ENCODE results near the gene NHSL1. TPM values are rescaled to one million over a fixed set of nuclear protein-coding genes. Genes with fewer than 3 reads are reported as not detected.

NHSL1 gene
- total RNA-seq, 1 experiment from 2014 or later = 41.9 TPM

- H3K4me3 Mint-ChIP-seq (ENCODE audit: unreplicated experiment) = peak overlapping the region; percentile 25
- no peaks in the 10 kb centered on the region for H3K9me3 Mint-ChIP-seq (ENCODE audit: unreplicated experiment)
- H3K27me3 Mint-ChIP-seq (ENCODE audit: insufficient read depth, unreplicated experiment) = no peaks in the 10 kb centered on the region
- no peaks in the 10 kb centered on the region for H3K27me3 ChIP-seq (replicated peaks; ENCODE audit: control insufficient read depth, insufficient read depth, low read length)
- ChIA-PET CTCF (interaction anchor here (0.7 kb wide), 1 partner anchor 20 kb away, joined by 6 read pairs; no protein-coding TSS in a partner anchor), POLR2A (no interaction called here)
- DNase-seq = peak; percentile 60 to 63
- TF ChIP-seq CTCF (IDR thresholded peaks at IDR 0.05; ENCODE audit: insufficient read depth in 1 of 2, low read depth in 1 of 2, low read length in 1 of 2, severe bottlenecking in 1 of 2, unreplicated experiment in 1 of 2) = peak in 1 of 2 experiments; percentile 22
- H3K4me3 ChIP-seq (ENCODE audit: low read depth, low read length) = no peak overlapping the region
- H3K4me1 Mint-ChIP-seq (ENCODE audit: low read depth, unreplicated experiment) = peaks cover 20% of the 10 kb centered on the region
- H3K9me3 ChIP-seq = no peaks in the 10 kb centered on the region; the same call in 1 of the 2 replicates
- intact Hi-C loops (cut with micrococcal nuclease; ENCODE audit: unreplicated experiment) = loop anchor here (1.0 kb wide), 1 partner anchor 22 kb away; the partner anchor contains the start of gene HEBP2
- H3K36me3 Mint-ChIP-seq (ENCODE audit: insufficient read depth, unreplicated experiment) = peaks cover 5% of the 10 kb centered on the region
- no TSS peak for BruUV-seq (replicated peaks)
- H3K4me1 ChIP-seq = peaks cover 32% of the 10 kb centered on the region
- H3K27ac Mint-ChIP-seq (ENCODE audit: unreplicated experiment) = peak overlapping the region; percentile 83
- H3K36me3 ChIP-seq (ENCODE audit: control insufficient read depth, insufficient read depth, low read length) = no peaks in the 10 kb centered on the region
Measured at GRCh38 chr6:138382498-138383265, 116.6 kb downstream of the NHSL1 start.

- BruUV-seq (replicated peaks) = no TSS peak
- no peaks in the 10 kb centered on the region for H3K9me3 Mint-ChIP-seq (ENCODE audit: unreplicated experiment)
- POLR2A ChIA-PET = no interaction called here
- no peaks in the 10 kb centered on the region for H3K27me3 Mint-ChIP-seq (ENCODE audit: insufficient read depth, unreplicated experiment)
- no peaks in the 10 kb centered on the region for H3K36me3 ChIP-seq (ENCODE audit: control insufficient read depth, insufficient read depth, low read length)
- no peak overlapping the region for H3K27ac Mint-ChIP-seq (ENCODE audit: unreplicated experiment)
- no peak for DNase-seq
- no peaks in the 10 kb centered on the region for H3K27me3 ChIP-seq (replicated peaks; ENCODE audit: control insufficient read depth, insufficient read depth, low read length)
- no peaks in the 10 kb centered on the region; the same call in 1 of the 2 replicates for H3K9me3 ChIP-seq
- no peak for TF ChIP-seq CTCF (IDR thresholded peaks at IDR 0.05; ENCODE audit: insufficient read depth in 1 of 2, low read depth in 1 of 2, low read length in 1 of 2, severe bottlenecking in 1 of 2, unreplicated experiment in 1 of 2)
- H3K36me3 Mint-ChIP-seq (ENCODE audit: insufficient read depth, unreplicated experiment) = peaks cover 5% of the 10 kb centered on the region
- no peak overlapping the region for H3K4me3 ChIP-seq (ENCODE audit: low read depth, low read length)
- H3K4me3 Mint-ChIP-seq (ENCODE audit: unreplicated experiment) = no peak overlapping the region
- intact Hi-C loops (cut with micrococcal nuclease; ENCODE audit: unreplicated experiment) = no loop called here
- H3K4me1 ChIP-seq = peaks cover 12% of the 10 kb centered on the region
- CTCF ChIA-PET = no interaction called here
- peaks cover 13% of the 10 kb centered on the region for H3K4me1 Mint-ChIP-seq (ENCODE audit: low read depth, unreplicated experiment)
Measured at GRCh38 chr6:138378463-138378862, 120.8 kb downstream of the NHSL1 start.

GRCh38 chr6:138377844-138378243, 121.5 kb downstream of the NHSL1 start, which contains the start of gene SMIM28:
TSS of gene SMIM28 (plus strand) at chr6:138377905. CDS start at chr6:138378073, 168 bp downstream.
- Mint-ChIP-seq H3K27ac (ENCODE audit: unreplicated experiment) (no peak within 1 kb of the TSS), H3K4me1 (ENCODE audit: low read depth, unreplicated experiment) (peaks cover 7% of the 10 kb centered on the region), H3K4me3 (ENCODE audit: unreplicated experiment) (no peak within 1 kb of the TSS), H3K36me3 (ENCODE audit: insufficient read depth, unreplicated experiment) (peaks cover 5% of the 10 kb centered on the region), H3K9me3 (ENCODE audit: unreplicated experiment) (no peaks in the 10 kb centered on the region), H3K27me3 (ENCODE audit: insufficient read depth, unreplicated experiment) (no peaks in the 10 kb centered on the region)
- no peak for TF ChIP-seq CTCF (IDR thresholded peaks at IDR 0.05; ENCODE audit: insufficient read depth in 1 of 2, low read depth in 1 of 2, low read length in 1 of 2, severe bottlenecking in 1 of 2, unreplicated experiment in 1 of 2)
- no peaks in the 10 kb centered on the region for H3K36me3 ChIP-seq (ENCODE audit: control insufficient read depth, insufficient read depth, low read length)
- no peaks in the 10 kb centered on the region for H3K27me3 ChIP-seq (replicated peaks; ENCODE audit: control insufficient read depth, insufficient read depth, low read length)
- H3K4me3 ChIP-seq (ENCODE audit: low read depth, low read length) = no peak within 1 kb of the TSS
- POLR2A ChIA-PET = no interaction called here
- H3K9me3 ChIP-seq = no peaks in the 10 kb centered on the region; the same call in 1 of the 2 replicates
- no TSS peak for BruUV-seq (replicated peaks)
- DNase-seq = no peak
- CTCF ChIA-PET = interaction anchor here (0.6 kb wide), 1 partner anchor 46 kb away, joined by 3 read pairs; no protein-coding TSS in a partner anchor
- H3K4me1 ChIP-seq = peaks cover 7% of the 10 kb centered on the region
- intact Hi-C loops (cut with micrococcal nuclease; ENCODE audit: unreplicated experiment) = no loop called here
